Neural crest cell (in vitro differentiated cells): Measurements from ENCODE around the gene AGPAT3. TPM values are rescaled to one million over a fixed set of nuclear protein-coding genes. Genes with fewer than 3 reads are reported as not detected.

Experiments used
- DNase-seq: peaks from one replicate; pipeline ENCODE4 v3.0.0; 2021; ENCODE audit warnings: low read depth, mixed read lengths, low spot score
- H3K27ac Mint-ChIP-seq: one replicate; pipeline ENCODE4 v1.8.0; 2021; ENCODE audit warnings: mild to moderate bottlenecking, mixed read lengths; ENCODE audit not compliant: unreplicated experiment
- H3K27me3 Mint-ChIP-seq: 2 replicates; pipeline ENCODE4 v1.8.0; 2021; ENCODE audit warnings: low read depth, mild to moderate bottlenecking, mixed read lengths
- H3K36me3 Mint-ChIP-seq: 2 replicates; pipeline ENCODE4 v1.8.0; 2021; ENCODE audit warnings: low read depth, mild to moderate bottlenecking, mixed read lengths
- H3K4me1 Mint-ChIP-seq: 2 replicates; pipeline ENCODE4 v1.8.0; 2021; ENCODE audit warnings: mixed read lengths
- H3K4me3 Mint-ChIP-seq: one replicate; pipeline ENCODE4 v1.8.0; 2021; ENCODE audit warnings: mild to moderate bottlenecking, mixed read lengths
- H3K9me3 Mint-ChIP-seq: 2 replicates; pipeline ENCODE4 v1.8.0; 2021; ENCODE audit warnings: mixed read lengths
- total RNA-seq: library from RNA; stranded (reverse); gene quantifications from 2 replicates; pipeline ENCODE4 v1.2.1, GENCODE V29; 2021
- TF ChIP-seq, protein P1 (sequence below): fragments of 200-600 bp; sonication (generic); conservative IDR thresholded peaks from 2 replicates; pipeline ENCODE4 v1.5.0; 2021; ENCODE audit warnings: antibody characterized with exemption, mild to moderate bottlenecking

AGPAT3 gene
- total RNA-seq, 1 donor from 2014 or later = 37.3 TPM

DNA sequence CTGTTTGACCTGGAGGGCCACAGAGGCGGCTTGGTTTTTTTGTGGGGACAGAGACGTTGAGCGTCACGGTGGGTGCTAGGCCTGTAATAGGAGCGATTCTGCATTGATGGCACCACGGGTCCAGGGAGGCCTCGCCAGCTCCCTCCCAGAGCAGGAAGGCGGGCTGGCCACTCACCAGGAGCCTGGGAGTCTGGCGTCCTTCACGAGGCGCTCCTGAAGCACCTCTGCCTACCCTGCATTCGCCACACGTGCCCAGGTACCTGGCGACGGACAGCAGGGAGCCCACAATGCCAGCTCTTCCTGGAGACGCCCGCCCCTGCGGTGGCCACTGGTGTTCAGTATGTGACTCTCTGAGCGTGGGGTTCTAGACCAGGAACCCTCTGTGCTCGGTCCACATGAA, 77.2 kb downstream of the AGPAT3 start:
- Mint-ChIP-seq H3K9me3 (no peaks in the 10 kb centered on the region), H3K4me3 (no peak overlapping the region), H3K27ac (no peak overlapping the region), H3K27me3 (no peaks in the 10 kb centered on the region), H3K4me1 (peaks cover 17% of the 10 kb centered on the region), H3K36me3 (no peaks in the 10 kb centered on the region)
- DNase-seq = no peak
- TF ChIP-seq, protein P1, sequence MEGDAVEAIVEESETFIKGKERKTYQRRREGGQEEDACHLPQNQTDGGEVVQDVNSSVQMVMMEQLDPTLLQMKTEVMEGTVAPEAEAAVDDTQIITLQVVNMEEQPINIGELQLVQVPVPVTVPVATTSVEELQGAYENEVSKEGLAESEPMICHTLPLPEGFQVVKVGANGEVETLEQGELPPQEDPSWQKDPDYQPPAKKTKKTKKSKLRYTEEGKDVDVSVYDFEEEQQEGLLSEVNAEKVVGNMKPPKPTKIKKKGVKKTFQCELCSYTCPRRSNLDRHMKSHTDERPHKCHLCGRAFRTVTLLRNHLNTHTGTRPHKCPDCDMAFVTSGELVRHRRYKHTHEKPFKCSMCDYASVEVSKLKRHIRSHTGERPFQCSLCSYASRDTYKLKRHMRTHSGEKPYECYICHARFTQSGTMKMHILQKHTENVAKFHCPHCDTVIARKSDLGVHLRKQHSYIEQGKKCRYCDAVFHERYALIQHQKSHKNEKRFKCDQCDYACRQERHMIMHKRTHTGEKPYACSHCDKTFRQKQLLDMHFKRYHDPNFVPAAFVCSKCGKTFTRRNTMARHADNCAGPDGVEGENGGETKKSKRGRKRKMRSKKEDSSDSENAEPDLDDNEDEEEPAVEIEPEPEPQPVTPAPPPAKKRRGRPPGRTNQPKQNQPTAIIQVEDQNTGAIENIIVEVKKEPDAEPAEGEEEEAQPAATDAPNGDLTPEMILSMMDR = no peak

DNA sequence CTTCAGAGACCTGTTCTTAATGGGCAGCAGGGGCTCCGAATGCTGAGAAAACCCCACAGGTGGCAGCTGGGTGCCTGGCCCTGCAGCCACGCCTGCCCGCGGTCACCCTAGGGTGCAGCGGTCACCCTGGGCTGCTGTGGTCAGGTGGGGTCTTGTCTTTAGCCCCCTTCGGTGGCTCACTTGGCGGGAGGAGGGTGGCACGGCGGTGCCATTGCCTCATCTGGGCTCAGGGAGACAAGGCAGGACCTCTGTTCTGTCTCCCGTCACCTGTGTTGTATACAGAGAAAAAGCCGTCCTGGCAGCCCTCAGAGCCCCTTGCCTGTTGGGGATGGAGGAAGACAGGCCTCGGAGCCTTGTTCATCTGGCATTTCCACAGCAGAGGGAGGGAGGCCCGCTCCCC, 77.6 kb downstream of the AGPAT3 start:
- DNase-seq = no peak
- peaks cover 17% of the 10 kb centered on the region for H3K4me1 Mint-ChIP-seq
- H3K27ac Mint-ChIP-seq = no peak overlapping the region
- no peak overlapping the region for H3K4me3 Mint-ChIP-seq
- TF ChIP-seq, protein P1 = no peak
- H3K27me3 Mint-ChIP-seq = no peaks in the 10 kb centered on the region
- H3K36me3 Mint-ChIP-seq = no peaks in the 10 kb centered on the region
- H3K9me3 Mint-ChIP-seq = no peaks in the 10 kb centered on the region

DNA sequence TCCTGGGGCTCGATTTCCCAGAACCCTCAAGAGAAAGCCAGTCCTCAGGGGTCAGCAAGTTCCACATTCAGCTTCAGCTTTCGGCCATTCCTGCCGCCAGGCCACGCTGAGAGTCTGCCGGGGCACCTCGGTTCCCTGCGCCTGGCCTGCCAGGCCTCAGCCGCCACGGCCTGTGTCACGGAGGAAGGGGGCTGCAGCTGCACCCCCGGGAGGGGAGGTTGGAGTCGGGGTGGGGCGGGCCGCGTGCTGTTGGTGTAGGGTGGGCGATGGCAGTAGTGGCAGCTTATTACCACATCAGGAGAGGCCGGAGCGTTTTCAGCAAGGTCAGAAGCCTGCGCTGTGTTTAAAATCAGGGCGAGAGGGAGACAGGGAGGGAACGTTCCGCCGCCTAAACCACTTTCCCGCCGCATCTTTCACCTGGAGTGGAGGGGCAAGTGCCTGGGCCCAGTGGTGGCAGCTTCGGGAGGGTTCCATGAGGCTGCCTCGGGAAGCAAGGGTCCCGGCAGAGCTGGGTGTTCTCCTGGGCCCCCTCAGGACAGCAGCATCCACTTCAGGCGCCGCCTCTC, 78.6 kb downstream of the AGPAT3 start:
- Mint-ChIP-seq H3K27me3 (no peaks in the 10 kb centered on the region), H3K4me1 (peaks cover 15% of the 10 kb centered on the region), H3K36me3 (peaks cover 4% of the 10 kb centered on the region), H3K9me3 (no peaks in the 10 kb centered on the region), H3K4me3 (no peak overlapping the region), H3K27ac (no peak overlapping the region)
- TF ChIP-seq, protein P1 = no peak
- DNase-seq = no peak

DNA sequence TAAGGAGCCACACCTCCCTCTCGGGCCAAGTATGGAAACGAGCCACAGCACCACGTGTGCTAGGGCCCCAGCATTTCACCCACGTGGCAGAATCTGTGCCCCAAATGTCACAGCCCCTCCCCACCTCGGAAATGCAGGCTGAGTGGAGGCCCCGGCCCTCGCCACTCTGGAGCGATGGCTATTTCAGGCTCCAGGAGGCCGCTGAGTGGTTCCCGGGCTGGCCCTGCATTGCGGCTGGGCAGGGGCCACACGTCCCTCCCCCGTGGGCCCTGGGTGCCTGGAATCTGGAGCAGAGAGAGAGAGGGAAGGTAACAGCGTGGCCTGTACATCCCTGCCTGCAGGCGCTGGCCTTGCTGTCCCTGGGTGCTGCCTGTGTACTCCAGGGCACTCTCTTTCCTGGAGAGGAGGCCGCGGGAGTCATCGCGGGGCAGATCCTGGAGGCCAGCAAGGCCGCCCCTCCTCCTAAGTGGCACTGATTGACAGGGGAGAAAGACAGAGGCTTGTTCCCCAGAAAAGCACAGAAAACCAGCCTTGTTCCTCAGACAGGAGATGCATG, 79.1 kb downstream of the AGPAT3 start:
- peaks cover 6% of the 10 kb centered on the region for H3K36me3 Mint-ChIP-seq
- DNase-seq = peak; percentile 20
- no peaks in the 10 kb centered on the region for H3K9me3 Mint-ChIP-seq
- no peaks in the 10 kb centered on the region for H3K27me3 Mint-ChIP-seq
- TF ChIP-seq, protein P1 = no peak
- peak overlapping the region; percentile 68 for H3K27ac Mint-ChIP-seq
- H3K4me3 Mint-ChIP-seq = peak overlapping the region; percentile 27
- H3K4me1 Mint-ChIP-seq = peaks cover 9% of the 10 kb centered on the region

DNA sequence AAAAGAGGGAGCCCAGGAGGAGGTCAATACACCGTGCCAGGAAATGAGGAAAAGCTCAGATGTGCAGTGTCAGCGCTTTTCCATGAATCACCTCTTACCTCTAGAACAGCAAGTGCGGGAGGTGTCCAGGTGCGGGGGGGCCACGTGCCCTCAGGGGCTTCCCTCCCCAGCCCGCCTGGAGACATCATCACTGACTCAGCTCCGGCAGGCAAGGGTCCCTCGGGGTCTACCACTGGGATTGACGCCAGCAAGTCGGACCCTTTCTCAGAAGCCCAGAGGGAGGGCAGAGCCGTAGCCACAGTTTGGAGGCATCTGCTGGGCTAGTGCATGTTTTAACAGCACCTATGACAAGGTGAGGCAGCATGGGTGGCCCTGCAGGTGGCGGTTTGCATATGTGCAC, 79.7 kb downstream of the AGPAT3 start:
- TF ChIP-seq, protein P1 = no peak
- Mint-ChIP-seq H3K4me1 (peaks cover 6% of the 10 kb centered on the region), H3K9me3 (no peaks in the 10 kb centered on the region), H3K27me3 (no peaks in the 10 kb centered on the region), H3K4me3 (peak overlapping the region; percentile 27), H3K36me3 (peaks cover 6% of the 10 kb centered on the region), H3K27ac (peak overlapping the region; percentile 68)
- DNase-seq = no peak
